HG02885 (cell line): ENCODE measurements around the gene SNCG.
"Not testable (repeated sequence)": the region's sequence is repeated elsewhere in the genome, so short reads cannot be mapped to it uniquely, and the experiment has no call there.

ENCODE experiments used
- ATAC-seq: cut with Tn5 transposase; IDR thresholded peaks from one replicate; pipeline ENCODE4 v1.9.1; 2021; ENCODE audit warnings: mild to moderate bottlenecking; ENCODE audit not compliant: unreplicated experiment, poor library complexity

Gene SNCG

GRCh38 chr10:86958116-86958900 lies at the start of gene SNCG:
TSS of gene SNCG (plus strand) at chr10:86958599. CDS start at chr10:86958698, 99 bp downstream.
- no peak for ATAC-seq

- ATAC-seq = no peak
These were observed 43.7 kb upstream of the SNCG start for GRCh38 chr10:86914734-86915133.

- no peak for ATAC-seq
These were observed 40.4 kb upstream of the SNCG start for GRCh38 chr10:86918022-86918471.

- ATAC-seq = no peak
These were observed 35.8 kb upstream of the SNCG start for GRCh38 chr10:86922553-86922961.

GRCh38 chr10:86929468-86930380 lies 28.7 kb upstream of the SNCG start:
- ATAC-seq = no peak

- no peak for ATAC-seq
These were observed 26.5 kb upstream of the SNCG start for GRCh38 chr10:86931872-86932271.

- no peak for ATAC-seq
These were observed 25.7 kb upstream of the SNCG start for GRCh38 chr10:86932674-86933073.

GRCh38 chr10:86934162-86934711 lies 24.2 kb upstream of the SNCG start:
- not testable (repeated sequence) for ATAC-seq

GRCh38 chr10:86936661-86937501 lies 21.5 kb upstream of the SNCG start:
- ATAC-seq = no peak

- no peak for ATAC-seq
These were observed 20.8 kb upstream of the SNCG start for GRCh38 chr10:86937502-86938154.

- no peak for ATAC-seq
These were observed 20.1 kb upstream of the SNCG start for GRCh38 chr10:86938260-86938659.

- not testable (repeated sequence) for ATAC-seq
These were observed 18.3 kb upstream of the SNCG start for GRCh38 chr10:86940076-86940475.

GRCh38 chr10:86940677-86941076 lies 17.7 kb upstream of the SNCG start:
- no peak for ATAC-seq

GRCh38 chr10:86941426-86941825 lies 17.0 kb upstream of the SNCG start:
- ATAC-seq = no peak

GRCh38 chr10:86941991-86942421 lies 16.4 kb upstream of the SNCG start:
- ATAC-seq = no peak

- ATAC-seq = no peak
These were observed 15.7 kb upstream of the SNCG start for GRCh38 chr10:86942441-86943315.

- no peak for ATAC-seq
These were observed 14.9 kb upstream of the SNCG start for GRCh38 chr10:86943316-86944030.

- ATAC-seq = no peak
These were observed 14.4 kb upstream of the SNCG start for GRCh38 chr10:86944031-86944419.
